COLO829 (cell line): ENCODE measurements around the gene LBP.
"Not testable (repeated sequence)": the region's sequence is repeated elsewhere in the genome, so short reads cannot be mapped to it uniquely, and the experiment has no call there.

Experiments
- DNase-seq: peaks from one replicate; pipeline ENCODE4 v3.0.0; 2012; ENCODE audit warnings: low spot score

The LBP gene, protein sequence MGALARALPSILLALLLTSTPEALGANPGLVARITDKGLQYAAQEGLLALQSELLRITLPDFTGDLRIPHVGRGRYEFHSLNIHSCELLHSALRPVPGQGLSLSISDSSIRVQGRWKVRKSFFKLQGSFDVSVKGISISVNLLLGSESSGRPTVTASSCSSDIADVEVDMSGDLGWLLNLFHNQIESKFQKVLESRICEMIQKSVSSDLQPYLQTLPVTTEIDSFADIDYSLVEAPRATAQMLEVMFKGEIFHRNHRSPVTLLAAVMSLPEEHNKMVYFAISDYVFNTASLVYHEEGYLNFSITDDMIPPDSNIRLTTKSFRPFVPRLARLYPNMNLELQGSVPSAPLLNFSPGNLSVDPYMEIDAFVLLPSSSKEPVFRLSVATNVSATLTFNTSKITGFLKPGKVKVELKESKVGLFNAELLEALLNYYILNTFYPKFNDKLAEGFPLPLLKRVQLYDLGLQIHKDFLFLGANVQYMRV

DNA sequence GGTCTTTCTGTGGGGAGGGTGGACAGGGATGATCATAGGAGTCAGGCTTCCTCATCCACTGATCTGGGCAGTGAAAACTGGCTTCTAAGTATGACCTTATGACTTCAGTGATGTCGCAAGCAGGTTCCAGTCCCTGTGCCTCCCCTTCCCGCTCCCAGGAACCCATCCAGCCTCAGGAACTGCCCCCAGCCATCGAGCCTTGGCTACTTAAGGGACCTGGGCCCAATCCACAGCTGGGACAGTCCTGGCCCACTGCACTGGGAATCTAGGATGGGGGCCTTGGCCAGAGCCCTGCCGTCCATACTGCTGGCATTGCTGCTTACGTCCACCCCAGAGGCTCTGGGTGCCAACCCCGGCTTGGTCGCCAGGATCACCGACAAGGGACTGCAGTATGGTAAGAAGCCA lies at the start of gene LBP:
Gene LBP (plus strand): TSS at position 236 of the 405 bp plus-strand sequence. CDS start 35 bp downstream, at position 271.
- no peak for DNase-seq

DNA sequence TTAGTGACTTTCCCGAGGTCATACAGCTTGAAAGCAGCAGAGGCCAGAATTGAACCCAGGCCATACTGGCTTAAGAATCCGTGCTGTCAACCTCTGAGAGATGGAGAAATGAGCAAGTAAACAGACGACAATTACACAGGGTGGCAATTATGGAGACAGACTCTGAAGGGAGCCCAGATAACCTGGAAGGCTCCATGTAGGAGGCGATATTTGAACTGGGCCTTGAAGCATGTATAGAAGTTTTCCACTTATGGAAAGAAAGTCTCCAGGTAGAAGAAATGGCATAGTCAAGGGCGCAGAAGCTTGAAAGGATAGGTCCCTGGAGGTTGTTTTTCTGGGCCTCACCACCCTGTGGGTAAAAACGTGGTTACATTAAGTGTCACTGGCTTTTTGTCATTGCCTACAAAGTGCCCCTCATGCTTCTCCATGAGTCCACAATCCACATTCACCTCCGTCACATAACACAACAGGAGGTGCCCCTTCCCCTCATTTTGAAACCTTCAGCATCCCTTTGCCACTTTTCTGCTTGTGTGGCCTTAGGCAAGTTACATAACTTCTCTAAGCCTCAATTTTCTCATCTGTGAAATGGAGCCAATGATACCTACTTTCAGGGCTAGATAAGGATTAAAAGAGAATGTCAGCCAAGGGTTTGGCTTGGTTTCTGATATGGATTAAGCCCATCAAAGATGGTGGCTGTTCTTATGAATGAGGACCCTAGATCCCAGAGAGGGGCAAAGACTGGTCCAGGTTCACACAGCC lies 48.2 kb upstream of the LBP start:
- DNase-seq = no peak

GRCh38 chr20:38298768-38299288 lies 47.5 kb upstream of the LBP start:
- no peak for DNase-seq

- DNase-seq = no peak
These were observed 46.3 kb upstream of the LBP start for GRCh38 chr20:38299963-38300362.

DNA sequence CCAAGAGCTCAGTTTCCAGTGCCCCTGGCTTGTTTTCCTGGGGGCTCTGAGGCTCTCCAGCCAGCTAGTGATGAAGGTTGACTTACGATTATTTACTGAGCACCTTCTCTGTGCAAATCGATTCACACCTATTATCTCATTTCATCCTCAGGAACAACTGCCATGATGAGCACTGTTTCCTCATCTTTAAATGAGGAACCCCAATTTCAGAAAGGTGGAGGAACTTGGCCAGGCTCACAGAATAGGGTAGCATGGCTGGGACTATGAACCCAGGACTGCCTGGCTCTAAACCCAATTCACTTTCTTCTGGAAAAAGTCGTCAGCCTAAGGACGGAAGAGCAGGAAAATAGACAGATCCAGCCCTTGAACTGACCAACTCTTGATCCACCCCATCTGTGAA lies 45.8 kb upstream of the LBP start:
- no peak for DNase-seq

GRCh38 chr20:38301309-38301708 lies 45.0 kb upstream of the LBP start:
- no peak for DNase-seq

DNA sequence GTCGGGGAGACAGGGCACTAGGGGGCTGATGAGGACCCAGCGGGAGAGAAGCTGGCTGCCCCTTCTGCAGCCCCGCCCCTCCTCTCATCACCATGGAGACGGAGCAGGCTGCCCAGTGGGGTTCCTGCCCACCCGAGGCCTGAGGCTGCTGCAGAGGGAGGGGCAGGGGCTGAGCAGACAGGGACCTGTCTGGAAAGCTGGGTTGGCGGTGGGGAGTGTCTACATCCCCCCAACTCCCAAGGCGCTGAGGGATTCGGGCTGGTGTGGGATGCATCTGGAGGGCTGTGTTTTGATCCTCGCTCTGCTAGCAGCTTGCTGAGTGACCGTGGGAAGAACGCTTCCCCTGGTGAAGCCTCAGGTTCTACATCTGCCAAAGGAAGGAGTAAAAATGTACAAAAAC lies 43.5 kb upstream of the LBP start:
- DNase-seq = no peak

- DNase-seq = no peak
These were observed 42.3 kb upstream of the LBP start, which contains the start of gene BPI for GRCh38 chr20:38303908-38304379. Gene BPI, plus strand, starts transcription at chr20:38304156. Its CDS starts 68 bp downstream, at chr20:38304224.

DNA sequence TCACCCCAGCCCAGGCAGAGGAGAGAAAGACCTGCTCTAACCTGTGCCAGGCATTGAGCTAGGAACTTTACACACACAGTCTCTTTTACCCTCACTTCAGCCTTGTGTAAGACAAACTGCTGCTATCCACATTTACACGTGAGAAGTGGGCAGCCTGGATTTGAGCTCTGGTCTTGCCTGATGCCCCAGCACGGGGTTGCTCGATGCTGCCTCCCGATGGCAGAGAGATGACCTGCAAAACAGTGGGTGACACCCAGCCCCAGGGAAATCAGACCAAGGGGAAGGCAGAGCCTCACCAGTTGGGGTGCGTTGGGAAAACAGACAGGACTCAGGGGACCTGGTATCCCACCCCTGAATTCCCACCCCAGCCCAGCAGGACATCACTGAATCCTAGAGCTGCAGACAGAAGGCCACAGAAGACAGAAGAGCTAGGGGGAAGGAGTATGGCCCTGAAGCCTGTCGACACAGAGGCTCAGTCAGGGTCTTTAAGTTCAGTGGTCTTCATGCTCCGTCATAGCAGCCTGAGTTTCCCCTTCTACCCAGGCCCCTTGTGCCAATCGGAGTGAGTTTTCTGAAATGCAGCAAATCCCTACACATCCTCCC lies 41.3 kb upstream of the LBP start:
- DNase-seq = peak; percentile 50

- no peak for DNase-seq
These were observed 40.7 kb upstream of the LBP start for GRCh38 chr20:38305541-38305940.

- no peak for DNase-seq
These were observed 39.9 kb upstream of the LBP start for GRCh38 chr20:38306379-38306778.

DNA sequence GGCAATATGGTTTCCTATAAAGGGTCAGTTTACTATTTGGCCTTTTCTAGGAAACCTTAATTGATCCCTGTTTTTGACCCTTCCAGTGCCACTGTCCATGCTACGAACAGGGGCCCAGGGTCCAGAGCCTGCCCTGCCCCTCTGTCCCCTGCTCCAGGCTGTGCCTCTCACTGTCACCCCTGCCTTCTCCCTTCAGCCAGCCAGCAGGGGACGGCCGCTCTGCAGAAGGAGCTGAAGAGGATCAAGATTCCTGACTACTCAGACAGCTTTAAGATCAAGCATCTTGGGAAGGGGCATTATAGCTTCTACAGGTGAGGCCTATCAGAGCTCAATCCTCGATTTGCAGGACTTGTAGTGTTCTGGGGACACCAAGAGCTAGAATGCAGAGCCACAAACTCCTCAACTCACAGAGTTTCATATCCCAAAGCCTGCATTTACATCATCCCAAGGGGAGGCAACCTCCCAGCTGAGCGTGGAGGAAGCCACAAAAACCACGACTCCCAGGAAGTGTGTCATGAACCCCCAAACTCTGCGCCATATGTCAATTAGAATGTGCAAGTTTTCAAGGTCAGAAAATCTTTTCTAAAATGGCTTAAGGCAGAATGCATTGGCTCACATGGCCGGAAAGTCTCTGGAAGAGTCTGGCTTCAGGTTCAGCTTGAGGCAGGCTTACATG lies 38.8 kb upstream of the LBP start:
- DNase-seq = no peak

DNA sequence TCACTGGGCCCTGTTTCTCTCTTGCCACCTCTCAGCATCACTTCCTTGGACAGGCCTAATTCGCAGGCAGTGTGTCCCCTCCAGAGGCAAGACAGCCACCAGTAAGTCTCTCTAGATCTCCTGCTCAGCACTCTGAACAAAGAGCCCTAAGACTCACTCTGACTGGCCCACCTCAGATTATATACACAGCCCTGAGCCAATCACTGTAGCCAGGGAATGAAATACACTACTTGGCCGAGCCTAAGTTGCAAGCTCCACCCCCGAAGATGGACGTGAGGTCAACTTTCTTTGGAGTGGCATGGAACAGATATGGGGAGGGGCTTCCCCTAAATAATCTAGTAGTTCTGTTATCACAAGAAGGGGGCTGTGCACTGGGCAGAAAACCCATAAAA lies 38.2 kb upstream of the LBP start:
- no peak for DNase-seq

DNA sequence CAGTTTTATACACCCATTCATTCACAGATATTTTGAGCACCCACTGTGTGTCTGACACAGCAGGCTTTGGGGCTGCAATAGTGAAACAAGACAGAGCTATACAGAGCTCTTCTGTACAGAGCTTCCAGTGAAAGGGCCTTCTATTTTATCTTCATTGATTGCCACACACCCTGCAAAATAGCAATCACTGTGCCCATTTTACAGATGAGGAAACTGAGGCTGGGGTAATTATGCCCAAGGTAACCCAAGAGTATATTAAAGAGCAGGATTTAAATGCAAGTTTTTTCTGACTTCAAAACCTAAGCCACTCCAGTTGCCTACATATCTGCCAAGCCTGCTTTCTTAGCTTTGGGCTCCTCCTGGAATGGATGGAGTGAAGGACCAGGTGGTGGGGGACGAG lies 37.8 kb upstream of the LBP start:
- no peak for DNase-seq

GRCh38 chr20:38311091-38311490 lies 35.2 kb upstream of the LBP start:
- DNase-seq = no peak

- DNase-seq = no peak
These were observed 34.8 kb upstream of the LBP start for GRCh38 chr20:38311491-38311890.

GRCh38 chr20:38313676-38314075 lies 32.6 kb upstream of the LBP start:
- no peak for DNase-seq

DNA sequence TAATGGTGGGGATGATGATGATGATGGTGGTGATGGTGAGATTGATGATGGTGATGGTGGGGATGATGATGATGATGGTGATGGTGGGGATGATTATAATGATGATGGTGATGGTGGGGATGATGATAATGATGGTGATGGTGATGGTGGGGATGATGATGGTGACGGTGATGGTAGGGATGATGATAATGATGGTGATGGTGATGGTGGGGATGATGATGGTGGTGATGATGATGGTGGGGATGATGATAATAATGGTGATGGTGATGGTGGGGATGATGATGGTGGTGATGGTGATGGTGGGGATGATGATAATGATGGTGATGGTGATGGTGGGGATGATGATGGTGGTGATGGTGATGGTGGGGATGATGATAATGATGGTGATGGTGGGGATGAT lies 31.9 kb upstream of the LBP start:
- DNase-seq = not testable (repeated sequence)

GRCh38 chr20:38315290-38315966 lies 30.9 kb upstream of the LBP start:
- DNase-seq = no peak

GRCh38 chr20:38316341-38316740 lies 29.9 kb upstream of the LBP start:
- DNase-seq = no peak

DNA sequence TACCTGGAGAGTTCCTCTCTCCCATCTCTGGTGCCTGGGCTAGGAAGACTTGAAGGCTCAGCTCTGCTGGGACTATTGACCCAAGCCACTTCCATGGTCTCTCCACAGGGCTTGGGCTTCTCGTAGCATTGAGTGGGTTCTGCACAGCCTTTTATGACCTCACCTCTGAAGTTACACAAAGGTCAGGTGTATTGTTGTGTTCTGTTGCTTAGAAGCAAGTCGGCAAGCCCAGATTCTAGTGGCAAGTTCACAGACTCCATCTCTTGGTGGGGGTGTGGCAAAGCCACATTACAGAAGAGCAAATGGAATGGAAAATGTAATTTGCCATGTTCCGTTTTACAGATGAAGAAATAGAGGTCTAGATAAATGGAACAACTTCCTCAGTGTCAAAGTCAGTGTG lies 28.9 kb upstream of the LBP start:
- DNase-seq = no peak
